ENCODE results near the gene KIFBP. TPM values are rescaled to one million over a fixed set of nuclear protein-coding genes. Genes with fewer than 3 reads are reported as not detected.
A peak's percentile ranks its signal among the peaks of the same experiment; 100 is the strongest.
"Not testable (repeated sequence)": the region's sequence is repeated elsewhere in the genome, so short reads cannot be mapped to it uniquely, and the experiment has no call there.

The KIFBP gene
- total RNA-seq, 2 experiments from 2014 or later, result 13.3 to 14.1 TPM

DNA sequence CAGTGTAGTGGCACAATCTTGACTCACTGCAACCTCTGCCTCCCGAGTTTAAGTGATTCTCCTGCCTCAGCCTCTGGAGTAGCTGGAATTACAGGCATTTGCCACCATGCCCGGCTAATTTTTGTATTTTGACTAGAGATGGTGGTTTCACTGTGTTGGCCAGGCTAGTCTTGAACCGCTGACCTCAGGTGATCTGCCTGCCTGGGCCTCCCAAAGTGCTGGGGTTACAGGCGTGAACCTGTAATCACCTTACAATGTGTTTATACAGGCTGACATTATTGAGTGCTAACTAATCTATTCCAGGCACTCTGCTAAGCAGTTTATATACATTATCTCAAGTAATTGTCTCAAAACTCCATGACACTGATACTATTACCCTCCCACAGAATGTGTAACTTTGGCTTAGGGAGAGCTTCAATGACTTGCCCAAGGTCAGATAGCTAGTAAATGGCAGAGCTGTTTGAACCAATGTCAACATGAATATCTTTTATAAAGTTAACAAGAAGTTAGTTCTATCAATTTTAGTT, 36.8 kb downstream of the KIFBP start:
- Mint-ChIP-seq H3K9me3 (no peaks in the 10 kb centered on the region), H3K36me3 (no peaks in the 10 kb centered on the region), H3K27me3 (no peaks in the 10 kb centered on the region), H3K4me3 (no peak overlapping the region), H3K4me1 (peaks cover 5% of the 10 kb centered on the region), H3K27ac (no peak overlapping the region)
- DNase-seq, result no peak

DNA sequence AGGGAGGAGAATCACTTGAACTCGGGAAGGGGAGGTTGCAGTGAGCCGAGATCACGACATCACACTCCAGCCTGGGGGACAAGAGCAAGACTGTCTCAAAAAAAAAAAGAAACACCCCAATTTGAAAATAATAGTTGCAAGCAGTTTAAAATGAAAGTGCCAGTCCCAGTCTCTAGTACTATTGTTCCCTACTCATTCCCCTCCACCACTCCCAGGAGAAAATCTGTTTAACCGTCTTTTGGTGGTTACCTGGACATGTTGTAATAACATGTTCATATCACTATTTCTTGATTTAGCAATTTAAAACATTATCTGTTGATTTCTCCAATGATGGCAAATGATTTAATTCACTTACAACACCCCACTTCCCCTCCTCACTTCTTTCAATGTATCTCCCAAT, 44.7 kb downstream of the KIFBP start:
- no peaks in the 10 kb centered on the region for H3K4me1 Mint-ChIP-seq
- no peaks in the 10 kb centered on the region for H3K36me3 Mint-ChIP-seq
- H3K27ac Mint-ChIP-seq, result no peak overlapping the region
- no peaks in the 10 kb centered on the region for H3K27me3 Mint-ChIP-seq
- no peaks in the 10 kb centered on the region for H3K9me3 Mint-ChIP-seq
- H3K4me3 Mint-ChIP-seq, result no peak overlapping the region
- DNase-seq, result no peak

DNA sequence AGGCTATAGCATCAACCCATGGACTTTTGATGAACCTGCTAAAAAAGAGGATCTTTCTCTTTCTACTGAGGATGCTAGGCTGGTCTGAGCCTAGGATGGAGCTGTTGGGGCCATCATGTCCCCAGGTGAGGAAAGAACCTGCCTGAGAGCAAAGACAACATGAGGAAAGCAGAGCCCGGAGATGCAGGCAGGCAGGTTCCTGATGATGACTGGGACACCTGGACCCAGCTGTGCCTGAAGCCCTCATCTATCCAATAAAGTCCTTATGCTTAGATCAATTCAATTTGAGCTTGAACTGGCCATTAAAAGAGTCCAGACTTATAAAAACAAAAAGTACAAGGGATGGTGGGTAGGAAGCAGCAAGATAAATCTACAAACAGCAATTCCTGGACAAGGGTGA, 48.9 kb downstream of the KIFBP start:
- H3K27ac Mint-ChIP-seq, result no peak overlapping the region
- H3K9me3 Mint-ChIP-seq, result no peaks in the 10 kb centered on the region
- no peak for DNase-seq
- H3K36me3 Mint-ChIP-seq, result no peaks in the 10 kb centered on the region
- no peak overlapping the region for H3K4me3 Mint-ChIP-seq
- H3K4me1 Mint-ChIP-seq, result no peaks in the 10 kb centered on the region
- H3K27me3 Mint-ChIP-seq, result no peaks in the 10 kb centered on the region

DNA sequence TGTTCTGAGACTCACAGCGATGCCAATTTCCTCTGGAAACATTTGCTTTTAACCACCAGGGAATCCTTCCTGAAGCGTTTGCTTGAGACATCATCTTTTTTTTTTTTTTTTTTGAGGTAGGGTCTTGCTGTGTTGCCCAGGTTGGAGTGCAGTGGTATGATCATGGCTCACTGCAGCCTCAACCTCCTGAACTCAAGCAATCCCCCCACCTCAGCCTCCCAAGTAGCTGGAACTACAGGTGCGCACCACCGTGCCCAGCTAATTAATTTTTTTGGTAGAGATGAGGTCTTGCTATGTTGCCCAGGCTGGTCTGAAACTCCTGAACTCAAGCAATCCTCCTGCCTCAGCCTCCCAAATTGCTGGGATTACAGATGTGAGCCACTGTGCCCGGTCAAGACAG, 52.3 kb downstream of the KIFBP start:
- not testable (repeated sequence) for H3K9me3 Mint-ChIP-seq, H3K27me3 Mint-ChIP-seq, H3K36me3 Mint-ChIP-seq, H3K27ac Mint-ChIP-seq, H3K4me3 Mint-ChIP-seq, DNase-seq
- peaks cover 24% of the 10 kb centered on the region for H3K4me1 Mint-ChIP-seq

DNA sequence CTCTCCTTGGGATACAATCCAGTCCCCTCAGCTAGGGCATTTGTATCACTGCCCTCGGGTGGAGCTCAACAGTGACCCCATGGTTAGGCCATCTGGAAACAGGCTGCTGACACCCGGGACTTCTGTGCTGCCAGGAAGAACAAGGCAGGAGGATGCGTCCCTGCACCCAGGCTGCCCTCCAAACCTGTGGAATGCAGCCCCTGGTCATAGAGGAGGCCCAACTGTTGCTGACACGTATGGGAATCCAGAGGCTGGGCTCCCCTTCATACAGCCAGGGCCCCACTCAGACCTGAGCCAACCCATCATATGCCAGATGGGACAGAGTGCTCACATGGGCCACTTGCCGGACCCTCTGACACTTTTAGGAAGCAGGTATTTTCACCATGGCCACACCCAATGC, 53.8 kb downstream of the KIFBP start:
- Mint-ChIP-seq H3K27me3 (no peaks in the 10 kb centered on the region), H3K36me3 (no peaks in the 10 kb centered on the region), H3K4me1 (peaks cover 26% of the 10 kb centered on the region), H3K4me3 (no peak overlapping the region), H3K27ac (no peak overlapping the region), H3K9me3 (no peaks in the 10 kb centered on the region)
- DNase-seq, result no peak

DNA sequence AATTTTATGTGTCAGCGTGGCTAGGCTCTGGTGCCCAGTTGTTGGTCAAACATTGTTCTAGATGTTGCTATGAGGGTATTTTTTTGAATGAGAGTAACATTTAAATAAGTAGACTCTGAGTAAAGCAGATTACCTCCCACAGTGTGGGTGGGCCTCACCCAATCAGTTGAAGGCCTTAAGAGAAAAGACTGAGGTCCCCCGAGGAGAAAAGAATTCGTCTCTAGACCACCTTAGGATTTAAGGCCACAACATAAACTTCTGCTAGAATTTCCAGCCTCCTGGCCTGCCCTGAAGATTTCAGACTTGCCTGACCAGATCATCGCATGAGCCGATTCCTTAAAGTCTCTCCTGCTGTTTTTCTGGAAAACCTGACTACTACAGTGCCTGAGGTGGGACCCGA, 54.2 kb downstream of the KIFBP start:
- H3K4me1 Mint-ChIP-seq, result peaks cover 29% of the 10 kb centered on the region
- no peaks in the 10 kb centered on the region for H3K9me3 Mint-ChIP-seq
- H3K36me3 Mint-ChIP-seq, result no peaks in the 10 kb centered on the region
- no peaks in the 10 kb centered on the region for H3K27me3 Mint-ChIP-seq
- no peak overlapping the region for H3K27ac Mint-ChIP-seq
- no peak for DNase-seq
- no peak overlapping the region for H3K4me3 Mint-ChIP-seq

DNA sequence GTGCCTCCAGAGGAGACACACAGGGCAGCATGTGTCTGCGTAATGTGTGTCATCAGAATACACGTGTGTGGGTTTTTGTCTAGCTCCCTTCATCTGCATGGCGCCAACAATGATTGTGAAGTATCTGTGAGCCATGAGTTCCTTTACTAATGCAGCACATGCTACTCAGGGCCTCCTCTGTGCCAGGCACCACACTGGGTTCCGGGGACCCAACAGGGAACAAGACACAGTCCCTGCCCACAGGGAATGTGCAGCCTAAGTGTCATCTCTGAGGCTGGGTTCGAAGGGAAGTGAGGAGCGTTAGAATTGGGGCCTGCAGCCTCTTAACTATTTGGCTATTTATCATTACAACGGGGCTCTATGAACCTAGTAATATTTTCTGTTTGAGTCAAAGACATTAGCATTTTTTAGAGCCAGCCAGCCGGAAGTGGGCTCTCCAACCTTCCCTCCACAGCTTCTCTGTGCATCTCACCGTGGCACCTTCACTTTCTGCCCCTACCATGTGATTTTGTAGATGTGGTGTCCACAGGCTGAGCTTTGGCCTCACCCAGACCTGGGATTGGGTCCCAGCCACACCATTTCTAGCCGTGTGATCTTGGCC, 55.4 kb downstream of the KIFBP start:
- no peaks in the 10 kb centered on the region for H3K9me3 Mint-ChIP-seq

DNA sequence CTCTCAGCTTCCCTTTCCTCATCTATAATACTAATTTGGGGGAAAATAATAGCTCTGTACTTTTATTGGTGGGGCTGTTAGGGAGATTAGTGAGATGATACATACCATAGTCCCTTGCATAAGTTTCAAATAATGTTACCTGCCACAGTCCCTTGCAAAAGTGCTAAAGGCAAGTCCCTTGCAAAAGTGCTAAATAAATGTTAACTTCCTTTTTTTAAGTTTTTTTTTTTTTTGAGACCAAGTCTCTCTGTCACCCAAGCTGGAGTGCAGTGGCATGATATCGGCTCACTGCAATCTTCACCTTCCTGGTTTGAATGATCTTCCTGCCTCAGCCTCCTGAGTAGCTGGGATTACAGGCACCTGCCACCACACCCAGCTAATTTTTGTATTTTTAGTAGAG, 55.9 kb downstream of the KIFBP start:
- Mint-ChIP-seq H3K27me3 (no peaks in the 10 kb centered on the region), H3K9me3 (no peaks in the 10 kb centered on the region), H3K27ac (peak overlapping the region; percentile 90), H3K4me3 (no peak overlapping the region), H3K4me1 (peaks cover 32% of the 10 kb centered on the region), H3K36me3 (no peaks in the 10 kb centered on the region)
- no peak for DNase-seq

More for the DNA sequence above, 55.4 kb downstream of the KIFBP start:
- peak; percentile 36 for DNase-seq
- Mint-ChIP-seq H3K4me1 (peaks cover 32% of the 10 kb centered on the region), H3K27ac (peak overlapping the region; percentile 90), H3K36me3 (no peaks in the 10 kb centered on the region), H3K4me3 (no peak overlapping the region), H3K27me3 (no peaks in the 10 kb centered on the region)

DNA sequence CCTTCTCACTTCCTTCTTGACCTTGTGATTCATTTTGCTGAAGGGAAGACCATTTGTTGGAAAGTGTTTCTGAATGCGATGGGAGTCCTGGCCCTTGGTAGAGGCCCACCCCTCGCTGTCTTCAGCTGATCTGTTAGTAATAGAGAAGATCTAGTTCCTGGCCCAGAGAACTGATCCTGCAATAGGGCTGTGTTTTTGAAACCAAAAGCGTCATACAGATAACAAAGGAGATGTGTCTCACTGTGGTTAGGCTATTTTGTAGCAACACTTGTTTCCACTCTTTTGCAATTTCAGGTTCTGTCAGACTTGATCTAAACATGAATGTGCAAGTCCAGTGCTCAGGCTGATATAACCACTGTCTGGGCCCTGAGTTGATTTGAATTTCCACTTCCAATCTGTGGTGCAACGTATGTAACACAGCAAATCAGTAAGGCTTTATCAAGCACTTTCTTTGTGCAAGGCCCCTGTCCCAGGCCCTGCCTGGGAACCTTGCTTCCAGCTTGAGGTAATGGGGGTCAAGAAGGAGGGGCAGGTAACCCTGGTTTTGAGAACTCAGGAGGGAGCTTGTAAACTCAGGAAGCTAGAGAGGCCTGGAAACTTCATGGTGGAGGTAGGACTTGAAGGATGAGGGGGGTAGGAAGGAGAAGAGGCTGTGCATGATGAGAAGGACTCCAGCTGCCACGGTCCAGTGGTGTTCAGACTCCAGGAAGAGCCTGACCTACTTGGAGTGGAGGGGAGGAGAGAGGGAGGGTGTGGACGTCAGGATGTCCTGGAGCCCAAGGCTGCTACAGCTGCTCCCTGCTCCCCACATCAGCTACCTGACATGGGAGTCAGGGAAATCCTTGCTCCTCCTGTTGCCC, 57.1 kb downstream of the KIFBP start:
- Mint-ChIP-seq H3K27ac (peak overlapping the region; percentile 90), H3K36me3 (no peaks in the 10 kb centered on the region), H3K9me3 (no peaks in the 10 kb centered on the region), H3K4me1 (peaks cover 32% of the 10 kb centered on the region), H3K27me3 (no peaks in the 10 kb centered on the region), H3K4me3 (no peak overlapping the region)
- peak; percentile 37 for DNase-seq

DNA sequence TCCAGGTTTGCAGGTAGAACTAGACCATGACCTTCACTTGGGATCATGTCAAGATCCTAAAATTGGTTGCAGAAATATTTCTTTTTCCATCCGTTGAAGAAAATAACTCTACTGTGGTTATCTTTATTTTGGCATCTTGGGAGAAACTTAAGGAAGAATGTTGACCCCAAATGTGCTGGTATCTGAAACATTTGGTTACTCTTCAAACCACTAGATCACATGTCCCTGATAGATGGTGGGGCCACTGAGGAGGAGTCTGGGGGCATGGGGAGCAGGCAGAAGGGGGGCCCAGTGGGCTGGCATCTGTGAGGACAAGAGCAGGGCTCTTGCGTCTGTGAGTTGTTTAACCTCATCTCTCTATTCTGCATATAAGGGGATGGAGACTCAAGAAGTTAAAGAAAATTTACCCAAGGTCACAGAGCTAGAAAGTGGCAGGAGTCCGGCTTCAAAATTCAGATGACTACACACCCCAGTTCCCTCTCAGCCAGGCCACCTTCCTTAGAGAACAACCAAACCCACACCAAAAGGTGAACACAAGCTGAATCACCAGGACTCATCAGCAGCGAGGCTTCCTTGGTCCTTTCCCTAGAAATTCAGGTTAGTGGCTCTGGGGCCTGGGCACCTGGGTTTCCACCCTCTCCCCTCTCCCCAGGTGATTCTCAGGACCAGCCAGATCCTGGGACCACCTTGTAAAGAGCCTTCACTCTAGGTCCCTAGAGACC, 58.7 kb downstream of the KIFBP start:
- Mint-ChIP-seq H3K27me3 (no peaks in the 10 kb centered on the region), H3K27ac (no peak overlapping the region)
- no peak for DNase-seq

DNA sequence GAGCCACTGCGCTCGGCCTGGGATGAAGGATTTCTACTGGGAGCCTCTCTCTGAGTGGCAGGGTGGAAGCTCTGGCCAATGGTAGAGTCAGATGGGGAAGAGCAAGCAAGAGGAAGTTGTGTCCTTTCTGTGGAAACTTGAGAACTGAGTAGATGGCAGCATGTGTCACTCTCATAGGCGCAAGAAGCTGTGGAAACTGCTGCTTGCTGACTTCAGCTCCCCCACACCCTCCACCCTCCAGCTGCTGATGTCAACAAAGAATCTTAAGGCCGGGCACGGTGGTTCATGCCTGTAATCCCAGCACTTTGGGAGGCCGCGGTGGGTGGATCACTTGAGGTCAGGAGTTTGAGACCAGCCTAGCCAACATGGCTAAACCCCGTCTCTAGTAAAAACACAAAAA, 59.5 kb downstream of the KIFBP start:
- H3K9me3 Mint-ChIP-seq, result no peaks in the 10 kb centered on the region
- H3K27ac Mint-ChIP-seq, result no peak overlapping the region
- H3K4me1 Mint-ChIP-seq, result peaks cover 48% of the 10 kb centered on the region
- no peaks in the 10 kb centered on the region for H3K36me3 Mint-ChIP-seq
- no peak overlapping the region for H3K4me3 Mint-ChIP-seq
- no peak for DNase-seq
- no peaks in the 10 kb centered on the region for H3K27me3 Mint-ChIP-seq

More for the DNA sequence above, 58.7 kb downstream of the KIFBP start:
- no peak overlapping the region for H3K4me3 Mint-ChIP-seq
- no peaks in the 10 kb centered on the region for H3K9me3 Mint-ChIP-seq
- H3K4me1 Mint-ChIP-seq, result peaks cover 41% of the 10 kb centered on the region
- H3K36me3 Mint-ChIP-seq, result no peaks in the 10 kb centered on the region

DNA sequence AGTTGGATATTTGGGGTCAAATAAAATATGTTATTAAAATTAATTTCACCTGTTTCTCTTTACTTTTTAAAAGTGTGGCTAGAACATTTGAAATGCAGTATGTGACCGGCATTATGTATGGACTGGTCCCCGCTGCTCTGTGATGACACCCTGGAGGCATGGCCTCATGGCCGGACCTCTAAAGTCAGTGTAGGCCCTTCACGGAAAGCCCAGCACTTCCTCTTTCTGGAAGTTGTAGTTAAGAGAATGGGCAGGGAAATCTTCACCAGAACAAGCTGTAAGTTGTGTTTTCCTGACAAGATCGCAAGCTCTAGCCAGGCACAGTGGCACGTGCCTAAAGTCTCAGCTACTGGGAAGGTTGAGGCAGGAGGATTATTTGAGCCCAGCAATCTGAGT, 61.0 kb downstream of the KIFBP start:
- Mint-ChIP-seq H3K27ac (no peak overlapping the region), H3K36me3 (no peaks in the 10 kb centered on the region), H3K4me3 (no peak overlapping the region), H3K4me1 (peaks cover 41% of the 10 kb centered on the region), H3K27me3 (no peaks in the 10 kb centered on the region), H3K9me3 (no peaks in the 10 kb centered on the region)
- no peak for DNase-seq

DNA sequence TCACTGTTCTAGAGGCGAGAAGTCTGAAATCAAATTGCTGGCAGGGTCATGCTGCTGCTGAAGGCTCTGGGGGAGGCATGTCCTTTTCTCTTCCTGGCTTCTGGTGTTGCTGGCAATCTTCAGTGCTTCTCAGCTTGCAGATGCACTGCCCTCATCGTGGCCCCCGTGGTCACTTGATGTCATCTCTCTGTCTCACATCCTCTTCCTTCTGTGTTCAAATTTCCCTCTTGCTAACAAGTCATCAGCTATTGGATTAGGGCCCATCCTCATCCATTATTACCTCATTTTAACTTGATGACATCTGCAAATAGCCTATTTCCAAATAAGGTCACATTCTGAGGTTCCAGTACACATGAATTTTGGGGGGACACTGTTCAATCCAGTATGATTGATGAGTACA, 62.7 kb downstream of the KIFBP start:
- Mint-ChIP-seq H3K27ac (no peak overlapping the region), H3K9me3 (no peaks in the 10 kb centered on the region), H3K4me1 (peaks cover 41% of the 10 kb centered on the region), H3K36me3 (no peaks in the 10 kb centered on the region), H3K27me3 (no peaks in the 10 kb centered on the region), H3K4me3 (no peak overlapping the region)
- peak; percentile 40 for DNase-seq

DNA sequence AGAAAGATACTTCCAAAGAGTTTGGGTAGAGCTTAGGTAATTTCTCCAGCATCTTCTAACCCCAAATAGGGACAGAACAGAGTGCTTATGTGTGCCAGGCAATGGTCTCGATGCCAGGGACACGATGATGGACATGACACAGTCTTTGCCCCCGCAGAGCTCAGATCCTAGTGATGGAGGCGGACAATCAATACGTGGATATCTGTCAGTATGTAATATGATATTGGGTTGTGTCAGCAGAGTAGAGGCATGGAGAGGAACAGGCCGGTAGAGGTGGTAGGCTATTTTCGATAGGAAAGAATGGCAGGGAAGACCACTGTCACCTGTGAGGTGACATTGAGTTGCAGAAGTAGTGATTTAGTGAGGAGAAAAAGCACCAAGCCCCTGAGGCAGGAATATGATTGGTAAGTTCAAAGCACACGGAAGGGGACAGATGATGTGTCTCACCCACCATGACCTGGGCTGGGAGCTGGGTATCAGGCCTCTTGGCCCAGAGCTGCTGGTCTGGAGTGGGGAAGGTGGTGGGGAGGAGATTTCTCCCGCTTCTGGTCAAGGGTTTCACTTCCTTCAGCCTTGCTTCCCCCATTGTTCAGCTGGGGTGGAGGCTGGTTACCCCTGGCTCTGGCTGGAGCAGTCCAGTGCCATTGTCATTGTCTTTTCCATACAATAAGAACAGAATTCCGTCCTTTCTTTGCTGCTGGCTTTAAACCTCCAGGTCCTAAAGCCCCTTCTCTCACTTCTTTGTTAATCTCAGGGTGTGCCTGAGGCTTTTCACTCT, 63.3 kb downstream of the KIFBP start:
- DNase-seq, result no peak
- H3K27ac Mint-ChIP-seq, result no peak overlapping the region
- no peaks in the 10 kb centered on the region for H3K36me3 Mint-ChIP-seq
- H3K4me1 Mint-ChIP-seq, result peaks cover 47% of the 10 kb centered on the region
- no peaks in the 10 kb centered on the region for H3K9me3 Mint-ChIP-seq
- no peak overlapping the region for H3K4me3 Mint-ChIP-seq
- no peaks in the 10 kb centered on the region for H3K27me3 Mint-ChIP-seq

DNA sequence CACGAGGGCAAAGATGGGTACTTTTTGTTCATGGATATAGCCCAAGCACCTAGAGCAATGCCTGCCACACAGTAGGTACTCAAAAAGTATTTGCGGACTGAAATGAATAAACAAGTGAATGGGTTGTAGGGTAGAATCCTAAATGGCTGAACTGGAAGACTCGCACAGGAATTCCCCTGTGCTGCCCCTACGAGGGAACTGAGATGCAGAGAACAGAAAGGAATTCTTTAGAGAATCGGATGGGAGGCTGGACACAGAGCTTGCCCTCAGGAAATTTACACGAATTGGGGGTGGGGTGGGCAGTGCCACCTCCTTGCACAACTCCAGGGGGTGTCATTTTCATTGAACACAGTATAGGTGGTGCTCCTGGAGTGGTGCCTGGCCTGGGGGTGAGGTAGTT, 64.1 kb downstream of the KIFBP start:
- Mint-ChIP-seq H3K27ac (no peak overlapping the region), H3K4me3 (no peak overlapping the region), H3K9me3 (no peaks in the 10 kb centered on the region), H3K27me3 (no peaks in the 10 kb centered on the region), H3K36me3 (no peaks in the 10 kb centered on the region), H3K4me1 (peaks cover 53% of the 10 kb centered on the region)
- no peak for DNase-seq
